ENCODE data around the gene LMAN2. TPM values are rescaled to one million over a fixed set of nuclear protein-coding genes. Genes with fewer than 3 reads are reported as not detected.

LMAN2 gene
- total and polyA plus RNA-seq, 2 experiments from 2014 or later, result 153 to 227 TPM

GRCh38 chr5:177349362-177349647 is 2.2 kb downstream of the LMAN2 start (continued):
- TF ChIP-seq EZH2 (IDR thresholded peaks at IDR 0.05; ENCODE audit: low read depth, unreplicated experiment), result no peak
- no peak for TF ChIP-seq NANOG (IDR thresholded peaks at IDR 0.05; ENCODE audit: borderline replicate concordance)
- no peak for TF ChIP-seq STAT1 (IDR thresholded peaks at IDR 0.05; ENCODE audit: unreplicated experiment)
- TF ChIP-seq EZH2phosphoT487 (IDR thresholded peaks at IDR 0.05; ENCODE audit: unreplicated experiment), result no peak
- TF ChIP-seq, protein P1, sequence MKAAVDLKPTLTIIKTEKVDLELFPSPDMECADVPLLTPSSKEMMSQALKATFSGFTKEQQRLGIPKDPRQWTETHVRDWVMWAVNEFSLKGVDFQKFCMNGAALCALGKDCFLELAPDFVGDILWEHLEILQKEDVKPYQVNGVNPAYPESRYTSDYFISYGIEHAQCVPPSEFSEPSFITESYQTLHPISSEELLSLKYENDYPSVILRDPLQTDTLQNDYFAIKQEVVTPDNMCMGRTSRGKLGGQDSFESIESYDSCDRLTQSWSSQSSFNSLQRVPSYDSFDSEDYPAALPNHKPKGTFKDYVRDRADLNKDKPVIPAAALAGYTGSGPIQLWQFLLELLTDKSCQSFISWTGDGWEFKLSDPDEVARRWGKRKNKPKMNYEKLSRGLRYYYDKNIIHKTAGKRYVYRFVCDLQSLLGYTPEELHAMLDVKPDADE (IDR thresholded peaks at IDR 0.05), result no peak
- TF ChIP-seq ZNF331 (CRISPR knock-in tag; IDR thresholded peaks at IDR 0.05; ENCODE audit: low read depth), result no peak
- TF ChIP-seq REST (IDR thresholded peaks at IDR 0.05; ENCODE audit: unreplicated experiment), result no peak
- no peak for TF ChIP-seq POLR2AphosphoS5 (IDR thresholded peaks at IDR 0.05; ENCODE audit: low read depth)
- TF ChIP-seq CREB1 (CRISPR knock-in tag; IDR thresholded peaks at IDR 0.05; ENCODE audit: low read depth), result no peak
- TF ChIP-seq CTCF (conservative IDR thresholded peaks at IDR 0.05; ENCODE audit: low read depth in 2 of 2), result no peak
- TF ChIP-seq ZNF114 (CRISPR knock-in tag; IDR thresholded peaks at IDR 0.05), result no peak

DNA sequence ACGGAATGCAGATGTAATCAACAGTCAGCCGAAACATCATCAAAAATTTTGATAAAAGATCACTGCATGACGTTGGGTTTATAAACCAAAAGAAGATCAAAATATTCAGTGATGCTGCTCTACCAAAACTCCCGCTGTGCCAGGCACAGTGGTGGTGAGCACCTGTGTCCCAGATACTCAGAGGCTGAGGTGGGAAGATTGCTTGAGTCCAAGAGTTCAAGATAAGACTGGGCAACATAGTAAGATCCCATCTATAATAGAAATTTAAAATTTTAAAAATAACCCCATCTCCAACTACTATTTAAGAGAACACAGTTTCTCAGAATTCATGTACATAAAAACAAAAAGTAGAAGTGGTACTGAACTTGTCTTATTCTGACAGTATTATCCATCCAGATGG is 3.8 kb downstream of the LMAN2 start:
- peaks cover 7% of the 10 kb centered on the region for H3K27me3 Mint-ChIP-seq (ENCODE audit: insufficient read depth, low read depth, poor library complexity)
- H3K9me2 ChIP-seq (ENCODE audit: insufficient read depth), result no peaks in the 10 kb centered on the region
- H3K27ac Mint-ChIP-seq, result no peak overlapping the region
- peaks cover 6% of the 10 kb centered on the region for H3K4me1 ChIP-seq (ENCODE audit: insufficient read depth)
- H2AFZ ChIP-seq, result no peak overlapping the region
- no peaks in the 10 kb centered on the region for H3K27me3 ChIP-seq (ENCODE audit: insufficient read depth)
- peaks cover 29% of the 10 kb centered on the region for H4K20me1 ChIP-seq (replicated peaks; ENCODE audit: insufficient read depth)
- peaks cover 20% of the 10 kb centered on the region for H3K36me3 Mint-ChIP-seq (ENCODE audit: low read depth)
- no peak overlapping the region for H3K4me2 ChIP-seq
- peaks cover 84% of the 10 kb centered on the region for H3K79me2 ChIP-seq (replicated peaks; ENCODE audit: insufficient read depth)
- peaks cover 13% of the 10 kb centered on the region; the same call in 1 of the 2 replicates for H3K36me3 ChIP-seq (ENCODE audit: insufficient read depth)
- DNase-seq (ENCODE audit: low spot score) (no peak), ATAC-seq (no peak)
- peaks cover 22% of the 10 kb centered on the region for H3K4me1 Mint-ChIP-seq
- H3K4me3 Mint-ChIP-seq, result no peak overlapping the region
- no peak overlapping the region for H3K4me3 ChIP-seq
- no peaks in the 10 kb centered on the region for H3K9me3 Mint-ChIP-seq
- H3K27ac ChIP-seq (ENCODE audit: low read depth), result no peak overlapping the region
- 0 out of 2 replicates have a peak, but pooled peaks cover 6% of the 10 kb centered on the region for H3F3A ChIP-seq (replicated peaks; ENCODE audit: low read depth)
- no peak for TF ChIP-seq STAT1 (IDR thresholded peaks at IDR 0.05; ENCODE audit: unreplicated experiment)
- TF ChIP-seq ZNF462 (CRISPR knock-in tag; IDR thresholded peaks at IDR 0.05), result no peak
- TF ChIP-seq EZH2phosphoT487 (IDR thresholded peaks at IDR 0.05; ENCODE audit: unreplicated experiment), result no peak
- TF ChIP-seq NANOG (IDR thresholded peaks at IDR 0.05; ENCODE audit: borderline replicate concordance), result no peak

Data from GM23338 (cell line).